IMR-90 (cell line): Measurements from ENCODE around the gene PRSS35. TPM values are rescaled to one million over a fixed set of nuclear protein-coding genes. Genes with fewer than 3 reads are reported as not detected.

Experiments
- ATAC-seq: fragments of 200-7000 bp; cut with Tn5 transposase; 2 replicates; pipeline ENCODE4 v1.9.1; 2020; ENCODE audit warnings: low read depth, mild to moderate bottlenecking, moderate library complexity
- BruUV-seq: library from RNA; stranded (reverse); fragments of 400-500 nt; replicated peaks from 2 replicates; lab custom pipeline; 2021; lab: Mats Ljungman, UMichigan
- CTCF ChIA-PET: fragments of 300-600 bp; formaldehyde crosslinking; extraction: SDS; loops from one replicate; lab custom pipeline; 2021; ENCODE audit warnings: antibody characterized with exemption; lab: Yijun Ruan, JAX
- POLR2A ChIA-PET: fragments of 300-600 bp; sonication (Branson Sonifier 250); formaldehyde crosslinking; loops from one replicate; lab custom pipeline; 2022; ENCODE audit warnings: antibody characterized with exemption; ENCODE audit not compliant: unreplicated experiment; lab: Charles Lee
- DNase-seq: peaks from one replicate; pipeline ENCODE4 v3.0.0; 2013
- H2AFZ ChIP-seq: replicated peaks from 2 replicates; pipeline ENCODE3; 2013; ENCODE audit warnings: low read length, mild to moderate bottlenecking; ENCODE audit not compliant: poor library complexity
- H2AK5ac ChIP-seq: 2 replicates; pipeline ENCODE4 v1.6.1; 2013; ENCODE audit warnings: low read depth, low read length, inconsistent platforms
- H2AK9ac ChIP-seq: replicated peaks from 2 replicates; pipeline ENCODE3; 2013; ENCODE audit warnings: mild to moderate bottlenecking, low read depth, low read length, moderate library complexity; ENCODE audit not compliant: poor library complexity
- H2BK120ac ChIP-seq: 2 replicates; pipeline ENCODE4 v1.6.1; 2013; ENCODE audit warnings: low read depth, low read length, inconsistent platforms
- H2BK15ac ChIP-seq: 3 replicates; pipeline ENCODE4 v1.6.1; 2013; ENCODE audit warnings: low read depth, low read length, inconsistent platforms
- H2BK20ac ChIP-seq: 2 replicates; pipeline ENCODE4 v1.6.1; 2013; ENCODE audit warnings: low read depth, mild to moderate bottlenecking, inconsistent platforms, low read length, moderate library complexity
- H2BK5ac ChIP-seq: 2 replicates; pipeline ENCODE4 v1.6.1; 2013; ENCODE audit warnings: mild to moderate bottlenecking, low read depth, low read length, inconsistent platforms; ENCODE audit not compliant: poor library complexity, severe bottlenecking
- H3K14ac ChIP-seq: replicated peaks from 2 replicates; pipeline ENCODE4 v1.6.1; 2013; ENCODE audit warnings: low read depth, low read length, inconsistent platforms
- H3K18ac ChIP-seq: 2 replicates; pipeline ENCODE4 v1.6.1; 2013; ENCODE audit warnings: low read depth, low read length, control low read depth
- H3K23ac ChIP-seq: 2 replicates; pipeline ENCODE4 v1.6.1; 2013; ENCODE audit warnings: low read depth, low read length, inconsistent platforms
- H3K27ac ChIP-seq: 2 replicates; pipeline ENCODE4 v1.5.1; 2013; ENCODE audit warnings: mild to moderate bottlenecking, control low read depth, low read length; ENCODE audit not compliant: insufficient read depth
- H3K27me3 ChIP-seq: 2 replicates; pipeline ENCODE4 v1.6.1; 2013; ENCODE audit warnings: low read length; ENCODE audit not compliant: control insufficient read depth, insufficient read depth
- H3K36me3 ChIP-seq: 2 replicates; pipeline ENCODE4 v1.6.1; 2013; ENCODE audit warnings: low read length, mixed read lengths; ENCODE audit not compliant: control insufficient read depth, insufficient read depth
- H3K4ac ChIP-seq: 2 replicates; pipeline ENCODE4 v1.6.1; 2013; ENCODE audit warnings: low read depth, low read length, inconsistent platforms
- H3K4me1 ChIP-seq: 2 replicates; pipeline ENCODE4 v1.6.1; 2013; ENCODE audit warnings: low read length, mixed read lengths; ENCODE audit not compliant: control insufficient read depth, insufficient read depth
- H3K4me2 ChIP-seq: 2 replicates; pipeline ENCODE4 v1.6.1; 2013; ENCODE audit warnings: low read depth, mild to moderate bottlenecking, control low read depth, low read length, moderate library complexity
- H3K4me3 ChIP-seq: 2 replicates; pipeline ENCODE4 v1.5.1; 2013; ENCODE audit warnings: low read depth, mild to moderate bottlenecking, control low read depth, low read length, moderate library complexity; ENCODE audit not compliant: insufficient read depth
- H3K56ac ChIP-seq: 2 replicates; pipeline ENCODE4 v1.6.1; 2013; ENCODE audit warnings: low read length, inconsistent platforms; ENCODE audit not compliant: insufficient read depth; ENCODE audit errors: extremely low read depth
- H3K79me1 ChIP-seq, 2 experiments: 2 replicates each; pipeline ENCODE4 v1.6.1; 2013; ENCODE audit warnings: low read length in 2 of 2, inconsistent platforms in 1 of 2, low read depth in 1 of 2
- H3K9ac ChIP-seq: 2 replicates; pipeline ENCODE4 v1.6.1; 2013; ENCODE audit warnings: low read depth, low read length, control low read depth
- H3K9me1 ChIP-seq: 2 replicates; pipeline ENCODE4 v1.6.1; 2013; ENCODE audit warnings: low read length, inconsistent platforms; ENCODE audit not compliant: insufficient read depth
- H3K9me3 ChIP-seq: 2 replicates; pipeline ENCODE4 v1.6.1; 2013; ENCODE audit warnings: low read length; ENCODE audit not compliant: control insufficient read depth, insufficient read depth
- H4K20me1 ChIP-seq: 2 replicates; pipeline ENCODE4 v1.6.1; 2013; ENCODE audit warnings: low read length, inconsistent platforms; ENCODE audit not compliant: insufficient read depth
- H4K5ac ChIP-seq: 2 replicates; pipeline ENCODE4 v1.6.1; 2013; ENCODE audit warnings: mild to moderate bottlenecking, low read depth, low read length, control low read depth
- H4K8ac ChIP-seq, 2 experiments: 2 replicates each; pipeline ENCODE4 v1.6.1; 2013; ENCODE audit warnings: low read depth in 2 of 2, low read length in 2 of 2, control low read depth in 1 of 2, inconsistent platforms in 1 of 2
- H4K91ac ChIP-seq: 2 replicates; pipeline ENCODE4 v1.6.1; 2013; ENCODE audit warnings: low read depth, low read length, inconsistent platforms; ENCODE audit not compliant: insufficient read depth
- BHLHE40 ChIP-seq: fragments of 150-350 bp; IDR thresholded peaks from 2 replicates; pipeline ENCODE4 v1.6.1; 2016; ENCODE audit warnings: mild to moderate bottlenecking, low read depth, low read length
- CEBPB ChIP-seq: IDR thresholded peaks from 2 replicates; pipeline ENCODE4 v1.6.1; 2012; ENCODE audit warnings: low read depth, low read length, improper control_type of control experiment
- CHD1 ChIP-seq: IDR thresholded peaks from 2 replicates; pipeline ENCODE4 v1.6.1; 2012; ENCODE audit warnings: low read depth, low read length, improper control_type of control experiment
- MAZ ChIP-seq: IDR thresholded peaks from 2 replicates; pipeline ENCODE4 v1.6.1; 2012; ENCODE audit warnings: low read depth, mild to moderate bottlenecking, low read length, improper control_type of control experiment, moderate library complexity, borderline replicate concordance
- MXI1 ChIP-seq: IDR thresholded peaks from 2 replicates; pipeline ENCODE4 v1.6.1; 2012; ENCODE audit warnings: low read depth, mild to moderate bottlenecking, low read length, moderate library complexity, borderline replicate concordance
- NFE2L2 ChIP-seq: fragments of 150-350 bp; IDR thresholded peaks from 2 replicates; pipeline ENCODE4 v1.6.1; 2016; ENCODE audit warnings: low read depth, mild to moderate bottlenecking, low read length
- POLR2A ChIP-seq: IDR thresholded peaks from 2 replicates; pipeline ENCODE4 v1.6.1; 2012; ENCODE audit warnings: mild to moderate bottlenecking, low read depth, low read length
- RAD21 ChIP-seq: IDR thresholded peaks from 2 replicates; pipeline ENCODE4 v1.6.1; 2012; ENCODE audit warnings: low read length, improper control_type of control experiment
- RCOR1 ChIP-seq: IDR thresholded peaks from 2 replicates; pipeline ENCODE4 v1.6.1; 2012; ENCODE audit warnings: mild to moderate bottlenecking, low read length, improper control_type of control experiment; ENCODE audit not compliant: insufficient replicate concordance
- RFX5 ChIP-seq: IDR thresholded peaks from 2 replicates; pipeline ENCODE4 v1.8.0; 2012; ENCODE audit warnings: low read depth, mild to moderate bottlenecking, low read length, moderate library complexity
- WGBS, 2 experiments: methylation state at CpG; one replicate each; pipeline versions ENCODE4 v1.1.5 to v1.1.7; 2013; ENCODE audit warnings: missing lambda C conversion rate in 2 of 2; ENCODE audit not compliant: insufficient read length in 1 of 2; ENCODE audit errors: extremely low coverage in 2 of 2; 5-methylcytosine and 5-hydroxymethylcytosine counted together
- dilution Hi-C: fragments of 300-500 bp; cut with HindIII; formaldehyde crosslinking; loops from one replicate; pipeline ENCODE4 v1.14.3; 2018; ENCODE audit warnings: low sequenced_read_pairs; ENCODE audit not compliant: unreplicated experiment
- in situ Hi-C: fragments of 300-500 bp; cut with MboI; formaldehyde crosslinking; loops from 3 replicates; pipeline ENCODE4 v1.14.3; 2019; ENCODE audit warnings: low sequenced_read_pairs, inconsistent platforms, mixed read lengths
- intact Hi-C: fragments of 100-400 bp; cut with micrococcal nuclease; formaldehyde crosslinking; loops from 2 replicates; pipeline ENCODE4 v1.10.0; 2022
- polyA plus RNA-seq, 3 experiments: library from polyadenylated mRNA; depleted of rRNA; stranded (reverse); fragments of >200 nt; gene quantifications; 2 replicates each; pipeline ENCODE4 v1.2.3, GENCODE V29; 2012; ENCODE audit warnings: low replicate concordance in 1 of 3
- total RNA-seq: library from RNA; depleted of rRNA; stranded (reverse); fragments of >200 nt; gene quantifications from 2 replicates; pipeline ENCODE4 v1.2.3, GENCODE V29; 2012
- TF ChIP-seq, protein P1 (sequence below): fragments of 150-350 bp; IDR thresholded peaks from 2 replicates; pipeline ENCODE4 v1.6.1; 2017; ENCODE audit warnings: mild to moderate bottlenecking, antibody characterized with exemption, low read length, low read depth
- TF ChIP-seq, protein P2 (sequence below): fragments of 150-350 bp; IDR thresholded peaks from 2 replicates; pipeline ENCODE4 v1.6.1; 2016; ENCODE audit warnings: low read depth, mild to moderate bottlenecking, low read length, moderate library complexity, borderline replicate concordance
- TF ChIP-seq, protein P3 (sequence below): conservative IDR thresholded peaks from 2 replicates; pipeline ENCODE4 v1.5.1; 2012; ENCODE audit warnings: mild to moderate bottlenecking, low read depth, low read length, improper control_type of control experiment

PRSS35 gene
- total and polyA plus RNA-seq, 2 of the 4 experiments (the other 2 are of a cell fraction) = 5.2 to 5.6 TPM

DNA sequence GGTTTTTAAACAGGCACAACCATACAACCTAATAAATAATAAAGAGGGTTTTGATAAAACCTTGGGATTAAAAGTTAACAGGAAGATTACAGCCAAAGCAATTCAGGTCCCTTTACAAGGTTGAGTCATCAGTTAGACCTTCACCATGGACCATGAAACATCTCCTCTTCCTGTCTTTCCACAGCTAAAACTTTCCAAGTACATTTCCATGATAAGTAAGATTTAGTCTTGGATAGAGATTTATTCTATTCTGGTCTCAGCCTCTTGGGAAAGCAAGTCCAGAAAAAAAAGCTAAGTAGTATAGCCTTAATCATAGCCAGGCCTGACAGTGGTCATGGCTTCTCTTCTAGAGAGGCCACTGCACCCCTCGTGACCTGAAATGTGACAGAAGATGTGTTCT lies 2.9 kb upstream of the PRSS35 start:
- no peak overlapping the region for H4K8ac ChIP-seq
- no peak overlapping the region for H4K5ac ChIP-seq
- H3K27me3 ChIP-seq = peaks cover 2% of the 10 kb centered on the region; the same call in 1 of the 2 replicates
- no peak overlapping the region for H2BK15ac ChIP-seq
- ChIA-PET CTCF (interaction anchor here (1.2 to 7.0 kb wide), 3 partner anchors 93 to 443 kb away, joined by 5 to 74 read pairs (median 71); partner anchors contain the start of genes DOP1A and UBE3D), POLR2A (no interaction called here)
- dilution Hi-C loops (loop anchor here (25.0 kb wide), 2 partner anchors 297 to 447 kb away; partner anchors contain the start of genes DOP1A and UBE3D), in situ Hi-C loops (loop anchor here (25.0 kb wide), 1 partner anchor 1247 kb away; no protein-coding TSS in a partner anchor), intact Hi-C loops (no loop called here)
- H3K9me3 ChIP-seq = no peaks in the 10 kb centered on the region
- H3K27ac ChIP-seq = no peak overlapping the region
- ATAC-seq (no peak), DNase-seq (peak; percentile 34)
- H3K14ac ChIP-seq = no peak overlapping the region
- H2AK5ac ChIP-seq = no peak overlapping the region
- no peak overlapping the region for H3K4ac ChIP-seq
- no peak overlapping the region for H3K18ac ChIP-seq
- H3K79me1 ChIP-seq = no peaks in the 10 kb centered on the region
- H3K9me1 ChIP-seq = no peaks in the 10 kb centered on the region
- no peak overlapping the region for H3K9ac ChIP-seq
- H3K36me3 ChIP-seq = no peaks in the 10 kb centered on the region
- no peak overlapping the region for H3K4me3 ChIP-seq
- H2AFZ ChIP-seq = no peak overlapping the region
- no peak overlapping the region for H3K23ac ChIP-seq
- H3K56ac ChIP-seq = no peak overlapping the region
- no peak overlapping the region for H2BK20ac ChIP-seq
- no peak overlapping the region for H2BK120ac ChIP-seq
- H3K4me2 ChIP-seq = no peak overlapping the region
- no TSS peak for BruUV-seq
- H4K91ac ChIP-seq = no peak overlapping the region
- 100% methylated on average over 1 of the region's 1 CpG; no CpG with 5 or more reads in 1 of the 2 experiments for WGBS, 2 experiments
- H3K4me1 ChIP-seq = no peaks in the 10 kb centered on the region; the same call in 1 of the 2 replicates
- H2AK9ac ChIP-seq = no peak overlapping the region
- no peaks in the 10 kb centered on the region for H4K20me1 ChIP-seq
- H2BK5ac ChIP-seq = no peak overlapping the region
- TF ChIP-seq RCOR1 (no peak), POLR2A (no peak), MAZ (no peak), BHLHE40 (no peak), CHD1 (no peak), RAD21 (no peak), NFE2L2 (no peak), CEBPB (no peak), RFX5 (no peak), MXI1 (no peak)
- TF ChIP-seq, protein P1, sequence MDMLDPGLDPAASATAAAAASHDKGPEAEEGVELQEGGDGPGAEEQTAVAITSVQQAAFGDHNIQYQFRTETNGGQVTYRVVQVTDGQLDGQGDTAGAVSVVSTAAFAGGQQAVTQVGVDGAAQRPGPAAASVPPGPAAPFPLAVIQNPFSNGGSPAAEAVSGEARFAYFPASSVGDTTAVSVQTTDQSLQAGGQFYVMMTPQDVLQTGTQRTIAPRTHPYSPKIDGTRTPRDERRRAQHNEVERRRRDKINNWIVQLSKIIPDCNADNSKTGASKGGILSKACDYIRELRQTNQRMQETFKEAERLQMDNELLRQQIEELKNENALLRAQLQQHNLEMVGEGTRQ = no peak
- TF ChIP-seq, protein P2, sequence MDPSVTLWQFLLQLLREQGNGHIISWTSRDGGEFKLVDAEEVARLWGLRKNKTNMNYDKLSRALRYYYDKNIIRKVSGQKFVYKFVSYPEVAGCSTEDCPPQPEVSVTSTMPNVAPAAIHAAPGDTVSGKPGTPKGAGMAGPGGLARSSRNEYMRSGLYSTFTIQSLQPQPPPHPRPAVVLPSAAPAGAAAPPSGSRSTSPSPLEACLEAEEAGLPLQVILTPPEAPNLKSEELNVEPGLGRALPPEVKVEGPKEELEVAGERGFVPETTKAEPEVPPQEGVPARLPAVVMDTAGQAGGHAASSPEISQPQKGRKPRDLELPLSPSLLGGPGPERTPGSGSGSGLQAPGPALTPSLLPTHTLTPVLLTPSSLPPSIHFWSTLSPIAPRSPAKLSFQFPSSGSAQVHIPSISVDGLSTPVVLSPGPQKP = no peak
- TF ChIP-seq, protein P3, sequence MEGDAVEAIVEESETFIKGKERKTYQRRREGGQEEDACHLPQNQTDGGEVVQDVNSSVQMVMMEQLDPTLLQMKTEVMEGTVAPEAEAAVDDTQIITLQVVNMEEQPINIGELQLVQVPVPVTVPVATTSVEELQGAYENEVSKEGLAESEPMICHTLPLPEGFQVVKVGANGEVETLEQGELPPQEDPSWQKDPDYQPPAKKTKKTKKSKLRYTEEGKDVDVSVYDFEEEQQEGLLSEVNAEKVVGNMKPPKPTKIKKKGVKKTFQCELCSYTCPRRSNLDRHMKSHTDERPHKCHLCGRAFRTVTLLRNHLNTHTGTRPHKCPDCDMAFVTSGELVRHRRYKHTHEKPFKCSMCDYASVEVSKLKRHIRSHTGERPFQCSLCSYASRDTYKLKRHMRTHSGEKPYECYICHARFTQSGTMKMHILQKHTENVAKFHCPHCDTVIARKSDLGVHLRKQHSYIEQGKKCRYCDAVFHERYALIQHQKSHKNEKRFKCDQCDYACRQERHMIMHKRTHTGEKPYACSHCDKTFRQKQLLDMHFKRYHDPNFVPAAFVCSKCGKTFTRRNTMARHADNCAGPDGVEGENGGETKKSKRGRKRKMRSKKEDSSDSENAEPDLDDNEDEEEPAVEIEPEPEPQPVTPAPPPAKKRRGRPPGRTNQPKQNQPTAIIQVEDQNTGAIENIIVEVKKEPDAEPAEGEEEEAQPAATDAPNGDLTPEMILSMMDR = no peak
